A549 (cell line): ENCODE data around the gene SHMT2.

ENCODE experiments used
- CEBPB ChIP-seq, 2 experiments: fragments of >200 bp in 1 of 2; sonication (Bioruptor Twin) in 1 of 2; formaldehyde crosslinking in 1 of 2; IDR thresholded peaks; 2 replicates each; pipeline ENCODE4 v1.6.1; 2012 to 2016
- CHD4 ChIP-seq: fragments of 200-600 bp; sonication (generic); IDR thresholded peaks from 2 replicates; pipeline ENCODE4 v1.6.1; 2016; ENCODE audit warnings: antibody characterized with exemption, mild to moderate bottlenecking, borderline replicate concordance
- RCOR1 ChIP-seq: fragments of 150-350 bp; IDR thresholded peaks from 2 replicates; pipeline ENCODE4 v1.6.1; 2014; ENCODE audit warnings: antibody characterized with exemption, low read length, low read depth

GRCh38 chr12:57193706-57194245, 35.7 kb upstream of the SHMT2 start:
- TF ChIP-seq CEBPB (IDR thresholded peaks at IDR 0.05) (no peak), RCOR1 (no peak), CHD4 (no peak)
